Measurements from ENCODE around the gene EFCAB11.

EFCAB11 gene

GRCh38 chr14:89954070-89955021 is at the start of gene EFCAB11:
Gene EFCAB11 (minus strand): TSS chr14:89954730. CDS start chr14:89954660, 70 bp downstream.
- FAIRE-seq (peak; percentile 99), DNase-seq (ENCODE audit: extremely low spot score, insufficient read length, low read depth) (peak; percentile 80)

- FAIRE-seq = no peak
- DNase-seq (ENCODE audit: extremely low spot score, insufficient read length, low read depth) = no peak
Measured at GRCh38 chr14:90003526-90004307, 49.2 kb upstream of the EFCAB11 start.

GRCh38 chr14:90000935-90001334 is 46.4 kb upstream of the EFCAB11 start:
- FAIRE-seq (no peak), DNase-seq (ENCODE audit: extremely low spot score, insufficient read length, low read depth) (no peak)

- DNase-seq (ENCODE audit: extremely low spot score, insufficient read length, low read depth) (no peak), FAIRE-seq (no peak)
Measured at GRCh38 chr14:89996963-89997362, 42.4 kb upstream of the EFCAB11 start.

GRCh38 chr14:89992273-89992672 is 37.7 kb upstream of the EFCAB11 start:
- DNase-seq (ENCODE audit: extremely low spot score, insufficient read length, low read depth) (no peak), FAIRE-seq (no peak)

- no peak for DNase-seq (ENCODE audit: extremely low spot score, insufficient read length, low read depth)
- FAIRE-seq = peak; percentile 35
Measured at GRCh38 chr14:89990623-89991275, 36.2 kb upstream of the EFCAB11 start.

- FAIRE-seq = no peak
- no peak for DNase-seq (ENCODE audit: extremely low spot score, insufficient read length, low read depth)
Measured at GRCh38 chr14:89990218-89990617, 35.7 kb upstream of the EFCAB11 start.

GRCh38 chr14:89988787-89989186 is 34.3 kb upstream of the EFCAB11 start:
- FAIRE-seq = peak; percentile 9
- DNase-seq (ENCODE audit: extremely low spot score, insufficient read length, low read depth) = no peak

GRCh38 chr14:89987161-89987475 is 32.6 kb upstream of the EFCAB11 start:
- DNase-seq (ENCODE audit: extremely low spot score, insufficient read length, low read depth) (no peak), FAIRE-seq (no peak)

- FAIRE-seq (no peak), DNase-seq (ENCODE audit: extremely low spot score, insufficient read length, low read depth) (no peak)
Measured at GRCh38 chr14:89986462-89987160, 32.1 kb upstream of the EFCAB11 start.

GRCh38 chr14:89983375-89983774 is 28.8 kb upstream of the EFCAB11 start:
- DNase-seq (ENCODE audit: extremely low spot score, insufficient read length, low read depth) (no peak), FAIRE-seq (no peak)

GRCh38 chr14:89978656-89979055 is 24.1 kb upstream of the EFCAB11 start:
- no peak for FAIRE-seq
- no peak for DNase-seq (ENCODE audit: extremely low spot score, insufficient read length, low read depth)

GRCh38 chr14:89977668-89978067 is 23.1 kb upstream of the EFCAB11 start:
- no peak for FAIRE-seq
- DNase-seq (ENCODE audit: extremely low spot score, insufficient read length, low read depth) = no peak

GRCh38 chr14:89973234-89973823 is 18.8 kb upstream of the EFCAB11 start:
- peak; percentile 80 for FAIRE-seq
- DNase-seq (ENCODE audit: extremely low spot score, insufficient read length, low read depth) = peak; percentile 33

- DNase-seq (ENCODE audit: extremely low spot score, insufficient read length, low read depth) (no peak), FAIRE-seq (no peak)
Measured at GRCh38 chr14:89965839-89966238, 11.3 kb upstream of the EFCAB11 start.

- DNase-seq (ENCODE audit: extremely low spot score, insufficient read length, low read depth) = no peak
- no peak for FAIRE-seq
Measured at GRCh38 chr14:89963288-89963978, 8.9 kb upstream of the EFCAB11 start.

- no peak for FAIRE-seq
- no peak for DNase-seq (ENCODE audit: extremely low spot score, insufficient read length, low read depth)
Measured at GRCh38 chr14:89960914-89961313, 6.4 kb upstream of the EFCAB11 start.

- FAIRE-seq (no peak), DNase-seq (ENCODE audit: extremely low spot score, insufficient read length, low read depth) (no peak)
Measured at GRCh38 chr14:89959853-89960445, 5.4 kb upstream of the EFCAB11 start.

GRCh38 chr14:89958966-89959365 is 4.4 kb upstream of the EFCAB11 start:
- FAIRE-seq (no peak), DNase-seq (ENCODE audit: extremely low spot score, insufficient read length, low read depth) (no peak)

Measured in GM18507 (cell line).